Measurements from ENCODE around the gene IGSF9B.
A peak's percentile ranks its signal among the peaks of the same experiment; 100 is the strongest.
"Not testable (repeated sequence)": the region's sequence is repeated elsewhere in the genome, so short reads cannot be mapped to it uniquely, and the experiment has no call there.

The IGSF9B gene, protein sequence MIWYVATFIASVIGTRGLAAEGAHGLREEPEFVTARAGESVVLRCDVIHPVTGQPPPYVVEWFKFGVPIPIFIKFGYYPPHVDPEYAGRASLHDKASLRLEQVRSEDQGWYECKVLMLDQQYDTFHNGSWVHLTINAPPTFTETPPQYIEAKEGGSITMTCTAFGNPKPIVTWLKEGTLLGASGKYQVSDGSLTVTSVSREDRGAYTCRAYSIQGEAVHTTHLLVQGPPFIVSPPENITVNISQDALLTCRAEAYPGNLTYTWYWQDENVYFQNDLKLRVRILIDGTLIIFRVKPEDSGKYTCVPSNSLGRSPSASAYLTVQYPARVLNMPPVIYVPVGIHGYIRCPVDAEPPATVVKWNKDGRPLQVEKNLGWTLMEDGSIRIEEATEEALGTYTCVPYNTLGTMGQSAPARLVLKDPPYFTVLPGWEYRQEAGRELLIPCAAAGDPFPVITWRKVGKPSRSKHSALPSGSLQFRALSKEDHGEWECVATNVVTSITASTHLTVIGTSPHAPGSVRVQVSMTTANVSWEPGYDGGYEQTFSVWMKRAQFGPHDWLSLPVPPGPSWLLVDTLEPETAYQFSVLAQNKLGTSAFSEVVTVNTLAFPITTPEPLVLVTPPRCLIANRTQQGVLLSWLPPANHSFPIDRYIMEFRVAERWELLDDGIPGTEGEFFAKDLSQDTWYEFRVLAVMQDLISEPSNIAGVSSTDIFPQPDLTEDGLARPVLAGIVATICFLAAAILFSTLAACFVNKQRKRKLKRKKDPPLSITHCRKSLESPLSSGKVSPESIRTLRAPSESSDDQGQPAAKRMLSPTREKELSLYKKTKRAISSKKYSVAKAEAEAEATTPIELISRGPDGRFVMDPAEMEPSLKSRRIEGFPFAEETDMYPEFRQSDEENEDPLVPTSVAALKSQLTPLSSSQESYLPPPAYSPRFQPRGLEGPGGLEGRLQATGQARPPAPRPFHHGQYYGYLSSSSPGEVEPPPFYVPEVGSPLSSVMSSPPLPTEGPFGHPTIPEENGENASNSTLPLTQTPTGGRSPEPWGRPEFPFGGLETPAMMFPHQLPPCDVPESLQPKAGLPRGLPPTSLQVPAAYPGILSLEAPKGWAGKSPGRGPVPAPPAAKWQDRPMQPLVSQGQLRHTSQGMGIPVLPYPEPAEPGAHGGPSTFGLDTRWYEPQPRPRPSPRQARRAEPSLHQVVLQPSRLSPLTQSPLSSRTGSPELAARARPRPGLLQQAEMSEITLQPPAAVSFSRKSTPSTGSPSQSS (N-terminal part only)

DNA sequence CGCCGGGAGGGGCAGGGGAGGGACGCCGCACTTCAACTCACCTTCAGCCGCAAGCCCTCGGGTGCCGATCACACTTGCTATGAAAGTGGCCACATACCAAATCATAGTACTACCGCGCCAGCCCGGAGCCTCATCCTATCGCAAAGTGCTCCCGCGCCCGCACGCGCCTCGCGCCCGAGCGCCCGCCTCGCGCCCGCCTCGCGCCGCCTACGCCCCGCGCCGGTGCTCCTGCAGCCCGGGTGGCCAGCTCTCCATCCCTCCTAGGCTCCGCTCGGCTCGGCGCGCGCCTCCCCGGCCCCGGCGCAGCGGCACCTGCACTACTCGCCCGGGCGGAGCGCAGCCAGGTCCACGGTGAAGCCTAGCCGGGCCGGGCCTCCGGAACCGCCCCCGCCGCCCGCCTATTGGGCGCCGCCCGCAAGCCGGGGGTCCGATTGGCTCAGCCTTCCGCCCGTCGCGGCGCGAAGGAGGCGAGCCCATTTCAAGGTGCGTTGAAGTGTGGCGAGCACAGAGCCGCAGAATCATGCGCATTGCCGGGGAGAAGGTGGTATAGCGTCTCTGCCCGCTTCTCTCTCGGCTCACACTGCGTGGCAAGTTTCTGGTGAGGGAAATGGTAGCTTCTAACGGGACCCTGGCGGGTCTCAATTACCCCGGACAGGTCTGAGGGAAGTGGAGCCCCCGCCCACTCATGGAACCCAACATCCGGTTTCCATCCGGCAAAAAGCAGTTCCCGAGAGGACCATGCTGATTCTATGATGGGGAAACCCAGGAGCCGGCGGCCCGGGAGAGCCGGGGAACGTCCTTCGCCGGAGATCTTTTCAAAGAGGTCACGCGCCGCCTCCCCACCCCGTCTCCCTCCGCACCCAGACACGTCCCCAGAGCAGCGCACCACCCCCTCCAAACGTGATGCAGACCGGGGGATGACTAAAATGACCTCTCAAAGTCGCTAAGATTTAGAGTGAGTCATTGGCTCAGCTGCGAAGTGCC is at the start of gene IGSF9B:
Gene IGSF9B, minus strand, starts transcription at position 319 of the 984 bp plus-strand sequence. Its CDS starts 214 bp downstream, at position 105.
- peak; percentile 89 to 93 for DNase-seq

GRCh38 chr11:134004496-134005172 is 47.9 kb upstream of the IGSF9B start:
- DNase-seq, result no peak

GRCh38 chr11:134003792-134004495 is 47.2 kb upstream of the IGSF9B start:
- no peak for DNase-seq

- DNase-seq, result not testable (repeated sequence)
Observed at GRCh38 chr11:134002819-134003218, 46.1 kb upstream of the IGSF9B start.

GRCh38 chr11:134002338-134002737 is 45.6 kb upstream of the IGSF9B start:
- DNase-seq, result not testable (repeated sequence)

DNA sequence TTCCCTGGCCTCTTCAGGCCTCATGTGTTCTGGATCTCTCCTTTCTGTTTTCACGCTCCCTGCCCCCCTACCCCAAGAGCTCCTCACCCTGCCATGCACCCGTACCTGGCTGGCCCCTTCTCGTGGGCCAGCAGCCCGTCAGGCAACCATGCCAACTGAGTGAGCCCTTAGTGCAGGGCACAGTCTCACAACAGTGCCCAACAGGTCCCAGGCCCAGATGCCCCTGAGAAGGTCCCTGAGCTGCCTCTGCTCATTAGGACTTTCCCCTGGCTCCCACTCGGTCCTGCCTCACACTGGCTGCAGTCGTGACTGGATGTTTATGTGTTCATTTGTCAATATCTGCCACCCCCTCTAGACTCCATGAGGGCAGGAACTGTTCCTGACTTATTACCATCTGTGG is 44.8 kb upstream of the IGSF9B start:
- no peak for DNase-seq

GRCh38 chr11:134001088-134001487 is 44.3 kb upstream of the IGSF9B start:
- DNase-seq, result no peak

DNA sequence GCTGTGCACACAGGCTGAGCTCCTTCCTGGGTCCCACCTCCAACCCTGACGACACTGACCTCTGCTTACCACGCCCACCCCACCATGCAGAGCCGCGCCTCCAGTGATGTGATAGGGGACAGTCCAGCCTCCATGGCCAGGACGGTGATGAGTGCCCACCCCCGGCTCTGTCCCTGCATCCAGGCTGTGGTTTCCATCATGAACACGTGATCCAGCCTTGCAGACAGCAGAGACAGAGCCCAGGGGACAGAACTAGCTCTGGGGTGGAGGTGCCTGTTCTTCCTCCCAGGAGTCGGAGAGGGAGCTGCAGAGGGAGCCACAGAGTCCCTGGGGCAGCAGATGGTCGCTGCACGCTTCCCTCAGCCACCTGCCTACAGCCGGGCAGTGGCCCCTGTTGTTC is 42.6 kb upstream of the IGSF9B start:
- DNase-seq, result no peak

DNA sequence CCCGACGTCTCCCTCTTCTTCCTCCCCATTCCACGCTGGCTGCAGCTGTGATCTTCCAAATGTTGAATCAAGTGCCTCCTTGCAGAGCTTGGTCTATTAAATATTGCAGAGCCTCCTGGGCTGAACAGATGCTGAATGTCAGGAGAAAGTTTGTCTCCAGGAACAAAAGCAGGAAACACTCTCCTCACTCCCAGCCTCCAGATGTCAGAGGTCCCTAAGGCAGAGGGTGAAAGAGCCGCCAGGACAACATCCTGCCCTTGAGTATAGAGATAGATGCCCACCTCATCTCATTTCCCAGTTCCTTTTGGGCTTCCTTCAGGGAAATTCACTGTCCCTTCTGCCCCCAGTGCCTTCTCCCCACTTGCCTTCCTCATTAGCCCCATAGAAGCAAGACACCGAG is 40.8 kb upstream of the IGSF9B start:
- DNase-seq, result no peak

DNA sequence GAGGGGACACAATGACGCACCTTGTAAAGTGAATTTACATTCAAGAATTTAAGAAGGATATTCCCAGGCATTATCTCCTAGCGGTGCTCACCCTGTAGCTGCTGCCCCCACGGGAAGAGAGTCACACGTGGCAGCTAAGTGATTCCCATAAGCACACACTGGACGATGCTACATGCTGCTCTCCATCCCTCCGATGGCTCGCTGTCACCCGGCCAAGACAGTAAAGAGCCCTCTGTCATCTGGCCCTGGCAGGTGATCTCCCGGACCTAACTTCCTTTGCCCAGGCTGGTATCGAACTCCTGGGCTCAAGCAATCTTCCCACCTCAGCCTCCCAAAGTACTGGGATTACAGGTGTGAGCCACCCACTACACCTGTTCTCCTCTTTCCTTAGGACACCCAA is 39.9 kb upstream of the IGSF9B start:
- no peak for DNase-seq

DNA sequence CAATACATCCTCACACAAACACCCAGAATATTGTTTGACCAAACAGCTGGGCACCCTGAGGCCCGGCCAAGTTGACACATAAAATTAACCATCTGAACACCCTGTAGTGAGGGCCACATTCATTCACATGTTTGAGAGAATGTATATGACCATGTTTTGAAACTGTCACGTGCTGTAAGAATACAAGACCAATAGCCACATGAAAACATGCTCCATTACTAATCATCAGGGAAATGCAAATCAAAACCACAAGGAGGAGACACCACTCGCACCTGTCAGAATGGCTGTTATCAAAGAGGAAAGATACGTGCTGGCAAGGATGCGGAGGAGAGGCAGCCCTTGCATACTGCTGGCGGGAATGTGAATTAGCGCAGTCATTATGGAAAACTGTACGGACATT is 38.3 kb upstream of the IGSF9B start:
- DNase-seq, result no peak

DNA sequence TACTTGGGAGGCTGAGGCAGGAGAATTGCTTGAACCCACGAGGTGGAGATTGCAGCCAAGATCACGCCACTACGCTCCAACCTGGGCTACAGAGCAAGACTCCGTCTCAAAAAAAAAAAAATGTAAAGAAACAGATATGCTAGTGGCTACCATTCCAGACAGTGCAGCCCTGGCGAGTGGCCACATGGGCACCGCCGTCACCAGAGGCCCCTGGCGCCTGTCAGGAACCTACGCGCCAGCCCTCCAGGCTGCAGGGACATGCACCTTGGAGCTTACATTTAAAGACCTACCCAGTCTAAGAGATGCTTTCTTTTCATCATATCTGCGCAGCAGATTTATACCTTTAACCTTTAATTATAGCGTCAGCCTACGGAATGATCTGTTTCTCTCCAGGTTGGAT is 37.2 kb upstream of the IGSF9B start:
- no peak for DNase-seq

- no peak for DNase-seq
Observed at GRCh38 chr11:133993107-133993506, 36.3 kb upstream of the IGSF9B start.

DNA sequence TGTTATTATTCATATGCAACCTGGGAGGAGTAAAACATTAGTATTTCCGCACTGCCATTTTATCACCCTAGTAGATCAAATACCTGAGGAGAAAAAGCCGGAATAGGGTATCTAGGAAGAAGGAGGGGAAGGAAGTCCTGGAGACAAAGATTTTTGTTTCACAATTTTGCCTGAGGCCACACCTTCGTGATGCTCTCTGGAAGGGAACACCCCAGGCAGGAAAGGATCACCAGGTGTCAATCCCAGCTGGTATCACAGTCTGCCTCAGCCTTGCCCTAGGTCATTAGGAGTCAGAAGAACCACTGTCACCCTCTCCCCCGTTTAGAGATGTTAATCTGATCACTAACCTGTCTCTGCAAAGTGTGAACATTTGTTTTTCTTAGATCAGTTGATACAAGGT is 35.4 kb upstream of the IGSF9B start:
- no peak for DNase-seq

GRCh38 chr11:133991101-133991500 is 34.3 kb upstream of the IGSF9B start:
- DNase-seq, result no peak

- DNase-seq, result no peak
Observed at GRCh38 chr11:133990501-133990900, 33.7 kb upstream of the IGSF9B start.

GRCh38 chr11:133988686-133989410 is 32.1 kb upstream of the IGSF9B start:
- no peak for DNase-seq

DNA sequence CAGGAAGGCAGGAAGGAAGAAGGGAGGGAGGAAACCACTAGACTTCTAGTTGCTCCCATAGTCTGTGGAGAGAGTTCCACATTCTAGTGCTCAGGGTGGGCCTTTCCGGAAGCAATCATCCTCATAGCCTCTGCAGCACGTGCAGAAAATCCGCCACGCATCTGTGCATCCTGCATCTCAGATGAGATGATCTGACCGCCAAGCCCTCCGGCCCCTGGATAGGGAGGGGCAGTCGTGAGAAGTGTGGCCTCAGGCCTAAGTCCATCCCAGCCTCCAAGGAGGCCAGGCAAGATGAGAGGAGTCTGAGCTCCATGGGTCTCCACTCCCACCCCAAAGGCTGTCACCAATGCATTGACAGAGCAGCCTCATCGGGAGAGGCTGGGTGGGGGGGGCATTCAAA is 30.4 kb upstream of the IGSF9B start:
- DNase-seq, result no peak

DNA sequence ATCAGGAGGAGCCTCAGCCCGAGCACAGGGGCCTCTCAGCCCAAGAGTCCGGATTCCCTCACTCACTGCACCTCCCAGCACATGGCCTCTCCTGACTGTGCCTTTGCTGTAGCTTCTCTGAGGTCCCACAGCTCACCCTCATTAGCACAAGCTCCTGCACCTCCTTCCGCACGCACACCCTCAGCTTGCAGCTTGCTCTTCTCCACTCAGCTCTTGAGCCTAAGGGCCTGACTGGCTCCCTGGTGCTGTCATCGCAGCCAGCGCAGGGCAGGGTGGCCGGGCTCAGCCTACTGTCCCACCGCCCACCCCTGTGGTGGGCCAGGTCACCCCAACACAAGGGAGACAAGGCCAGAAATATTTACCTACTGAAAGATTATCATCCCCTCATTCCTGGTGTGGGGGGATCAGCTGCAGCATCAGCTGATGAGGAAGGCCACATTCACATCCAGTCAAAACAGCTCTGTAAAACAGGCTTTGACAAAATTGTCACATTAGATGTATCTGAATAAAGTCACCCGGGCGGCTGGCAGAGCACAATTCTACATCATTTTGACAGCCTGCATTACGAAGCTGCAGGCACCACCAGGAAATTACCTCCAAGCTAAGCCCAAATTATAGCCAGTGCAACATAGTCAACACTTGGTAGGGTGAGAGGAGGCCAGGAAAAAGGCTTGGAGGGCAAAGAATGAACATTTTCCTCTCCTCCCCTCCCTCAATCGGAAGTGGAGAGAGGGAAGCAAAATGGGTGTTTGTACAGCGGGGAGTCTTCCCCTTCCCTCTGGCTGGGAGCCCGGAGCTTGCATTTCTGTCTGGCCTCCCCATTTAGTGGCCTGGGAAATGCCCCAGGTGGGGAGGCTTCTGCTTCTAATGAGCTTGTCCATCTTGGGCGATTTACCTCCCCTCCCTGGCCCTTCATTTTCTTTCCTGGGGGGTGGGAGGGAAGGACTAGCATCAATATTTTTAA is 29.5 kb upstream of the IGSF9B start:
- DNase-seq, result no peak

Data from CD4-positive, alpha-beta T cell treated with Interleukin-1 beta for 1 hour (primary cell).